NCI-H774 (cell line): ENCODE data around the gene DDRGK1.
"Not testable (repeated sequence)": the region's sequence is repeated elsewhere in the genome, so short reads cannot be mapped to it uniquely, and the experiment has no call there.

Experiments used
- DNase-seq: peaks from one replicate; lab custom pipeline; 2025; lab: John Stamatoyannopoulos, UW

Gene DDRGK1

GRCh38 chr20:3164763-3165410 is 39.6 kb downstream of the DDRGK1 start:
- no peak for DNase-seq

- no peak for DNase-seq
These were observed 40.3 kb downstream of the DDRGK1 start for GRCh38 chr20:3164043-3164762.

GRCh38 chr20:3163099-3164042 is 41.1 kb downstream of the DDRGK1 start:
- DNase-seq = no peak

- peak; percentile 55 for DNase-seq
These were observed 42.3 kb downstream of the DDRGK1 start for GRCh38 chr20:3162080-3162611.

- DNase-seq = no peak
These were observed 43.0 kb downstream of the DDRGK1 start for GRCh38 chr20:3161316-3162079.

- no peak for DNase-seq
These were observed 44.1 kb downstream of the DDRGK1 start for GRCh38 chr20:3160418-3160817.

GRCh38 chr20:3158968-3159431 is 45.5 kb downstream of the DDRGK1 start:
- DNase-seq = no peak

- DNase-seq = no peak
These were observed 46.7 kb downstream of the DDRGK1 start for GRCh38 chr20:3157817-3158216.

GRCh38 chr20:3156811-3157619 is 47.5 kb downstream of the DDRGK1 start:
- no peak for DNase-seq

GRCh38 chr20:3152057-3152644 is 52.3 kb downstream of the DDRGK1 start:
- not testable (repeated sequence) for DNase-seq

GRCh38 chr20:3150908-3151307 is 53.6 kb downstream of the DDRGK1 start:
- no peak for DNase-seq

- DNase-seq = no peak
These were observed 57.6 kb downstream of the DDRGK1 start for GRCh38 chr20:3146732-3147341.

GRCh38 chr20:3141757-3142156 is 62.7 kb downstream of the DDRGK1 start:
- no peak for DNase-seq
